Measurements from ENCODE around the gene TAGLN3.

Gene TAGLN3

GRCh38 chr3:111967651-111968274 is 31.0 kb upstream of the TAGLN3 start:
- TF ChIP-seq, protein P1, sequence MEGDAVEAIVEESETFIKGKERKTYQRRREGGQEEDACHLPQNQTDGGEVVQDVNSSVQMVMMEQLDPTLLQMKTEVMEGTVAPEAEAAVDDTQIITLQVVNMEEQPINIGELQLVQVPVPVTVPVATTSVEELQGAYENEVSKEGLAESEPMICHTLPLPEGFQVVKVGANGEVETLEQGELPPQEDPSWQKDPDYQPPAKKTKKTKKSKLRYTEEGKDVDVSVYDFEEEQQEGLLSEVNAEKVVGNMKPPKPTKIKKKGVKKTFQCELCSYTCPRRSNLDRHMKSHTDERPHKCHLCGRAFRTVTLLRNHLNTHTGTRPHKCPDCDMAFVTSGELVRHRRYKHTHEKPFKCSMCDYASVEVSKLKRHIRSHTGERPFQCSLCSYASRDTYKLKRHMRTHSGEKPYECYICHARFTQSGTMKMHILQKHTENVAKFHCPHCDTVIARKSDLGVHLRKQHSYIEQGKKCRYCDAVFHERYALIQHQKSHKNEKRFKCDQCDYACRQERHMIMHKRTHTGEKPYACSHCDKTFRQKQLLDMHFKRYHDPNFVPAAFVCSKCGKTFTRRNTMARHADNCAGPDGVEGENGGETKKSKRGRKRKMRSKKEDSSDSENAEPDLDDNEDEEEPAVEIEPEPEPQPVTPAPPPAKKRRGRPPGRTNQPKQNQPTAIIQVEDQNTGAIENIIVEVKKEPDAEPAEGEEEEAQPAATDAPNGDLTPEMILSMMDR (IDR thresholded peaks at IDR 0.05; ENCODE audit: low read depth, low read length): peak; percentile 79
- no peak overlapping the region for H3K4me3 ChIP-seq (ENCODE audit: low read depth, low read length)

- TF ChIP-seq, protein P1 (IDR thresholded peaks at IDR 0.05; ENCODE audit: low read depth, low read length): no peak
- no peak overlapping the region for H3K4me3 ChIP-seq (ENCODE audit: low read depth, low read length)
Observed at GRCh38 chr3:111968319-111969054, 30.2 kb upstream of the TAGLN3 start.

DNA sequence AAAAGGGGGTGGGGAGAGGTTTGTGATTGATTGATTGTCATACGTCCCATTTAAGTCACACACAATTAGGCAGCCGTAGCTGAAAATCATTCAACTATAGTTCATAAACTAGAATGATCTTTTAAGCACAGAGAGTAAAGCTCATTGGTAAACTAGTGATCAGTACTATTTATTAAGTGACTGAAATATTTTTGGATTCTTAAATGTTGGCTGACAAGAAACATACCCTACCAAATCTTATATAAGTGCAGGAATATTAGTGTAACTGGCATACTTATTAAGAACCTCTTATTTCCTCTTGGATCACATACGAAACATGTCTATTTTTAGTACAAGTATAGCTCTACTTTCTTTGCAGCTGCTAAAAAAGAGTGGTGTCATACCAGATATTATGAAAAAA is 28.3 kb upstream of the TAGLN3 start:
- TF ChIP-seq, protein P1 (IDR thresholded peaks at IDR 0.05; ENCODE audit: low read depth, low read length): no peak
- no peak overlapping the region for H3K4me3 ChIP-seq (ENCODE audit: low read depth, low read length)

DNA sequence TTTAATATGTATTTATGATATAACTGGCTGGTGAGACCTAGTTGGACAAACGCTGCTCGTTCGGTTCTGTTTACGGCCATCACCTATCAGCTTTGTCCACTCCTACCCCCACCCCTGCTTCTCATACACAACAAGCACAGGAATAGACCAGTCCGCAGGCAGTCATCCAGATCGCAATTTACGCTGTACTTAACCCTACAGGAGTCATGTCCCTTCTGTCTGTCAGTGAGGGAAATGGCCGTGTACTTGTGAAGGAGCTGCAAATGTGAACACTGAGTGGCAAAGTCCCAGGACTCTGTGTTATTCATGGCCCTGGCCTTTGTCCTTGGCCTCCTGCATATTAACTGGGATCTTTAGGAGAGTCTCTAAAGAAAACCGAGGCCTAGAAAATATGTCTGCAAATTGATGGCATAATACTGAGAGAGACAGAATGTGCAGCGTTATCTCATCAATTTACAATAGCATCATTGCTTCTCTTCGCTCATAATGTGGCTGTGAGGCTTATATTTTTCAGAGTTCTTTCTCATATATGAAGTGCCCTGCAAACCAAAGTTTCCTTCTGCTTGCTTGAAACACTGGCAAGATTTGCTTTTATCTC is 27.1 kb upstream of the TAGLN3 start:
- no peak overlapping the region for H3K4me3 ChIP-seq (ENCODE audit: low read depth, low read length)
- TF ChIP-seq, protein P1 (IDR thresholded peaks at IDR 0.05; ENCODE audit: low read depth, low read length): no peak

DNA sequence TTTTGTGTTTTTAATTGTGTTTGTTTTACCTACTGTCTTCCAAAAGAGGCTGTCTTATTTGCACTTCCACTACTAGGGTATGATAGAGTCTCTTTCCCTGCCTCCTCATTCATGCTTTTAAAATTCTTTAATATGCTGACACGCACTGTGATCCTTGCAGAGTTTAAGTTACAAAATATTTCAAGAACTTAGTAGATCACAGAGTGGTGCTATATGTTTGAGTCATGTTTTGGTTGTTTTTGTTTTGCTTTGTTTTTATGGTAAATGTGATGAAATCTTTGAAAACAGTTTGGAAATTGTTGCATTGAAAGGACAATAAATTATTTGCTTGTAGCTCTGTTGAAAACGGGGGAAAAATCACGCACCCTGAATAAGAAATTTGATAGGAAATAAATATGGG is 25.8 kb upstream of the TAGLN3 start:
- no peak overlapping the region for H3K4me3 ChIP-seq (ENCODE audit: low read depth, low read length)
- TF ChIP-seq, protein P1 (IDR thresholded peaks at IDR 0.05; ENCODE audit: low read depth, low read length): no peak

DNA sequence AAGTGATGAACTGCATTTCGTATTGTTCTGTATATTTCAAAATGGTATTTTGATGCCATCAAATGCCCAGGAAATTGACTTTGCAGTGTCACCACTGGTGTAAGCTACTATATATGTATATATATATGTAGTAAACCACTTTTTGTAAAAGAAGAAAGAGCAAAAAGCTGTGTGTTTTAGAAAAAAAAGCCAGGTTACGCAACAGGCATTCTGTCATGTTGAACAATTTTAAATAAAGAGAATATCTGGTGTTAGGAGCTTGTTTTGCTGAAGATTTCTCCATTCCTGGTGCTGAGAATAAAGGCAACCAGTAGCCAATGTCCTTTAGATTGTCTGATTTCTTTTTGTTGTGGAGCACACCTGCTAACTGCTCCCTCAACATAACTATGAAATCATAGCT is 23.6 kb upstream of the TAGLN3 start:
- no peak overlapping the region for H3K4me3 ChIP-seq (ENCODE audit: low read depth, low read length)
- TF ChIP-seq, protein P1 (IDR thresholded peaks at IDR 0.05; ENCODE audit: low read depth, low read length): no peak

- H3K4me3 ChIP-seq (ENCODE audit: low read depth, low read length): no peak overlapping the region
- TF ChIP-seq, protein P1 (IDR thresholded peaks at IDR 0.05; ENCODE audit: low read depth, low read length): no peak
Observed at GRCh38 chr3:111976254-111976653, 22.5 kb upstream of the TAGLN3 start.
